GM19463 (cell line): ENCODE measurements around the gene UGDH.
"Not testable (repeated sequence)": the region's sequence is repeated elsewhere in the genome, so short reads cannot be mapped to it uniquely, and the experiment has no call there.

Source experiments
- ATAC-seq: cut with Tn5 transposase; IDR thresholded peaks from one replicate; pipeline ENCODE4 v1.9.1; 2021; ENCODE audit warnings: mild to moderate bottlenecking, moderate library complexity; ENCODE audit not compliant: unreplicated experiment

UGDH gene

DNA sequence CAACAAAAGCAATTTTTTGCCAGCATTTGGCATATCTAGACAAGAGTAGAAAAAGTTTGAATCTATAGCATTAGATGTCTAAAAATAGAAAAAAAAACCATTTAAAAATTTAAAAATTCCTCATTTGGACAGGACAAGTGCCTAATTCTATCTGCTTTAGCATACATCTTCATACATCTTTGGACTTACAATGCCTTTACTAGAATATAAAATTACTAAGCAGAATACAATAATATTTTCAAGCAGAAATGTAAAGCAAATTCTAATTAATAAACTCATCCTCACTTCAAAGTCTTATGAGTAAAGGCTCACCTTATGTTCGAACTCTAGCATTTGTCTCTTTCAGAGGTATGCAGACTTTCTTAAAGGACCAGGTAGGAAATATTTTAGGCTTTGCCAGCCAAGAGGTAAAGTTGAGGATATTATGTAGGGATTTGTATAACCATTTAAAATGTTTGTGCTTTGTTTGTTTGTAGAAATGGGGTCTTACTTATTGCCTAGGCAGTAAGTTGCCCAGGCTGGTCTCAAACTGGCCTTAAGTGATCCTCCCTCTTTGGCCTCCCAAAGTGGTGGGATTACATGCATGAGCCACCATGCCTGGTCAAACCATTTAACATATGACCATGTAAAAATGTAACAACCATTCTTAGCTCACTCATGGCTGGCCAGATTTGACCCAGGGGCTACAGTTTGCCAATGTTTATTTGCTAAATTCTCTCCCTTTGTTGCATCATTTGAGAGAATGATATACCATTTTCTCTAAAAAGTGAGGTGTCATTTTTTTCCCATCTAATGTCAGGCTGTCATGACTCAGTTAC lies 29.1 kb downstream of the UGDH start:
- ATAC-seq = no peak

GRCh38 chr4:39495446-39496213 lies 31.6 kb downstream of the UGDH start:
- ATAC-seq = no peak

DNA sequence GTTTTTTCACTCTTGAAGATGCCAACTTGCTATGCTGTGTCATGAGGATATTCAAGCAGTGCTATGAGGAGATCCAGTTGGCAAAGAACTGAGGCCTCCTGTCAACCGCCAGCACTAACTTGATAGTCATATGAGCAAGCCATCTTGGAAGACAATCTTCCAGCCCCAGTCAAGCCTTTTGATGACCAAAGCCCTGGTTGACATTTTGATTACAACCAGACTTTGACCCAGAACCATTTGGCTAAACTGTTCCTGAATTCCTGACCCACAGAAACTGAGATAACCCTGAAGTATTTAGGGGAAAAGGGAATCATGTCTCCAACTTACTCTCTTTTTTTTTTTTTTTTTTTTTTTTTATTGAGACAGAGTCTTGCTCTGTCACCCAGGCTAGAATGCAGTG lies 32.9 kb downstream of the UGDH start:
- ATAC-seq = no peak

DNA sequence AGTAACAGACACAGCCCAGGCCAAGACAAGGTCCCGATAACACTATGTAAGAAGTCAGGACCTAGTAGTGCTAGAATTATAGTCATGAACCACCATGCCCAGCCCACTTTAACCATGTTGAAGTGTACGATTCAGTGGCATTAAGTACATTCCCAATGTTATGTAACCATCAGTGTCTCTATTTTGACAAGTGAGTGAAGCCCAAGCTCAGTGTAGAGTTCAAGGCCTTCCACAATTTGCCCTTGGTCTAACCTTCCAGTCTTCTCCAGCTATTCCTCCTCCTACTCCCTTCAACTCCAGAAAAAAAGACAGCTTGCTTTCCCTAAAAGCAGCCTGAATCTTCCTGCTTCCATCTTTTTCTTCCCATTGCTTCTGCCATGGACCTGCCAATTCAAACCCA lies 36.9 kb downstream of the UGDH start:
- no peak for ATAC-seq

DNA sequence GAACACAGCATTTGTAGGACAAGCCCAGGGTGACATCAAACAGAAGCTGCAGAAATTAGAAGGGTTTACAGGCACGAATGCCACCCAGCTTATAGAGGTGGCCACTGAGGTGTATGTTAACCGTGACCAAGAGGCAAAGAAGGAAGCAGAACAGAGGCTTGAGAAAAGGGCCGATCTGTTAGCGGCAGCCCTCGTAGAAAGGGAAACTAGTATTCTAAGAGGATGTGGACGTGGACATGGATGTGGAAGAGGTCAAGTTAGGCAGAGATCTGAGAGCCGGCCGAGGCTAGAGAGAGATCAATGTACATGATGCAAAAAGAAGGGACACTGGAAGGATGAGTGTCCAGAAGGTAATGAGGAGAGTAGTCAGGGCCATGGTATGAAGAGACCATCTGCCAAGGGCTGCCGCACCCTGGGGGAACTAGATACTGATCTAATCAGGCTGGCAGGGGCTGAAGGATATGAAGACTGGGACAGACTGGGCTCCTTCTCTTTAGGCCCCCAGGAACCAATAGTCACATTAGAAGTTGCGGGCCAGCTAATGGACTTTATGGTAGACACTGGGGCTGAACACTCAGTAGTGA lies 40.9 kb downstream of the UGDH start:
- ATAC-seq = no peak

DNA sequence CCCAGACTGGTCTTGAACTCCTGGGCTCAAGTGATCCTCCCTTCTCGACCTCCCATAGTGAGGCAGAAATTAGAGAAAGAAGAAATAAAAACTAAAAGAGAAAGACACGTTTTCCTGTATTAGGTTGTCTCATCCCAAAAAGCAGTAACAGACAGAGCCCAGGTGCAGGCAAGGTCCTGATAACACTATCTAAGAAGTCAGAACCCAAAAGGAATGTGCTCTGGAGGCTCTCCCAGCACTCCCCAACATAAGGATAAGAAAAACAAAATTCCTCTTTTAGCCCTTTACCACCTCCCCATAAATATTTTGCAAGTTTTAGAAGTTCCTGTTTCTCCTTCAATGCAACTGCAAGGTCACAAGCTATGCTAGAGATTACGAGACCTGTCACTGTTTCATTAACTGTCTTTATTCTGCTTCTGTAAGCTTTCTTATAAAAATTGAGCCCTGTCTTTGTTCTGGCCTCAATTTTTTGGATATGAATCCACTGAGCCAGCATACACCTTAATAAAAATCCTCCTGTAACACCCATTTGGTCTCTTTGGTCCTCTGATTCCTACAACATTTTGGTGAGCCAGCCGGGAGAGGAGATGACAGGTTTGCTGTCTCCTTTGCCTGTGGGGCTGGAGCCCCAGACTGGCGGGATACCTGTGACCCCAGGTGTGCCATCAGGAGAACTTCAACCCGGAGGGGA lies 42.5 kb downstream of the UGDH start:
- no peak for ATAC-seq

- no peak for ATAC-seq
These were observed 46.1 kb downstream of the UGDH start for GRCh38 chr4:39480902-39481695.

GRCh38 chr4:39480251-39480650 lies 47.0 kb downstream of the UGDH start:
- no peak for ATAC-seq

DNA sequence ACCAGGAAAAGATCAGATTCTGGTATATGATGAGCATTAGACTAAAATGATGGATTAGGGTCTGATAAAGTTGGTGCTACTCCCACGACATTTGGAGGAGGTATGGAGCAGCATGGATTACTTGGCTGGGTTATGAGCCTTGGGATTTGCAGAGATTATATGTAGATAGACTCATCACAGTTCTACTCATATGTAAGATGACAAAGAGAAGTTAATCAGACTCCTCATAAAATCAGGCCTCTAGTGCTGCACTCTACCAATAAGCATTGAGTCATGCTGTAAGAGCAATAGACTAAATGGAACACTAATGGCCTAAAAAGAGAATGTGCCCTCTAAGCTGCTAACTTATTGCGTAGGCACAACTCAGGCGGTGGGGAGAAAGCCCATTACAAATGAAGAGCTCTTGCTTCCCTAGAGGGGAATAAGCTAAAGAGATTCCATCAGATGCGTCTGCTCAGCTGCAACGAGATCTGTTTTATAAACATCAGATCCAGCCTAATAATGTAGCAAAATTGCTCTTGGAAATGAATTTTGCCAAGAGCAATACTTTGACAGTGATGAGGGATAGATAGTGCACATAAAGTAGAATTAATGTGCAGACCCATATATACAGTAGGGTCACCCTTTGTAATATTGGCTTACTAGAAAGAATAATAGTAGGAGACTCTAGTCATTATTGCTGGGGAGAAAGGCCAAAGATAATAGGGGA lies 50.9 kb downstream of the UGDH start:
- no peak for ATAC-seq

- ATAC-seq = no peak
These were observed 54.8 kb downstream of the UGDH start for GRCh38 chr4:39472396-39472795.

DNA sequence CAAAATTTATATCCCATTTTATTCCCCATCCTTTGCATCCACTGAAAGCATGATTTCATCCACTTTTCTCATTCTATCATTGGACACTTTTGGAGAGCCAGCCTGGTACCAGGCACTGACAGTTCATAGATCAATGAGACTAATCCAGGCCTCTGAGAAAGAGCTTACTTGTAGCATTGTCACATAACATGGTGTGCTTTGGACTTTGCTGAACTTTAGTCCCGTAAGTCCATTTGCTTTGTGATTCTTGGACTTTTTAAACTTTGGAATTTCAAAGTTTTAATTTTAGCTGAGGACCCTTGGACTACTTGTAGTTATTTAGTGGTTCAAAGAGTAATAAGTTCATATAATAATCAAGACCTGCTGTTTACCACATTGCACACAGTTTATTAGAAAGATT lies 56.8 kb downstream of the UGDH start:
- no peak for ATAC-seq

DNA sequence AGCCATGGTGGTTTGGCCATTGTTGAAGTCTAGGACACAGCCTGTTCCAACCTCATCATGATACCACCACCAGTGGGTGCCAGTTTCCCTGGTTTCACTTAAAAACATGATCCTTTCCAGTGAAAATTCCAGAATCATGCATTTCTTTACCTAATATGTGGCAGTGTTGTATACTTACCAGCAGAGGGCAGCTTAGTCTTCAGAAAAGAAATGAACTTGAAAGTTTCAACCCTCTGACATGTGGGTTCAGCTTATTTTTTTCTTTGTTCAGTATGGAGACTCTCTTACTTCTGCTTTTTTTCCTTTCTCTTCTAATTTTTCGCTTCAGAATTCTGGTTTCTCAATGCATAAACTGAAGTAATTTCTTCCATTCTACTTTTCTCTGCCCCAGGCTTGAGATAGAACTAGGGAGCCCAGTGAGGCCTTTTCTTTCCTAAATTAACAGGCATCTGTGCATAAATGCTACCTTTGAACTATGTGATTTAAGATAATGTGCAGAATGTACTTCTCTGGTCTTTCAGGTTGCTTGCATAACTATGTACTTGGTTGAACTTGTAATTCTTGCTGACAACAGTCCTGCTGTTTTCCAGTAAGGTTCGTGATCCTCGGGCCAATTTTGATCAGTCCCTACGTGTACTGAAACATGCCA lies 57.7 kb downstream of the UGDH start:
- no peak for ATAC-seq

DNA sequence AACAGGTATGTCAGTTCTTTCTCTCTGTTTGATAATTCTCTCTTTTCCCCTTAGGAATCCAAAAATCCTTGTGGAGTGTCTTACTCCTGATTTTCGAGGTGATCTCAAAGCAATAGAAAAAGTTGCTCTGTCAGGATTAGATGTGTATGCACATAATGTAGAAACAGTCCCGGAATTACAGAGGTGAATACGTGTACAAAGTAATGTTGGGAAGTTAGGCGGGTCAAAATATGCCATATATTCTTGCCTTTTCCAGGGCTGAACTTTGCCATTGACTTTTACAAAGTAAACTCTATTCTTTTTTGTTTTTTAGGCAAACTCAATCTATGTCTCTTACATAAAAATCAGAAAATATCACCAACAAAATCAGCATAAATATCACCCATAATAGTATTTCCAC lies 59.8 kb downstream of the UGDH start:
- no peak for ATAC-seq

GRCh38 chr4:39466747-39467146 lies 60.5 kb downstream of the UGDH start:
- no peak for ATAC-seq

DNA sequence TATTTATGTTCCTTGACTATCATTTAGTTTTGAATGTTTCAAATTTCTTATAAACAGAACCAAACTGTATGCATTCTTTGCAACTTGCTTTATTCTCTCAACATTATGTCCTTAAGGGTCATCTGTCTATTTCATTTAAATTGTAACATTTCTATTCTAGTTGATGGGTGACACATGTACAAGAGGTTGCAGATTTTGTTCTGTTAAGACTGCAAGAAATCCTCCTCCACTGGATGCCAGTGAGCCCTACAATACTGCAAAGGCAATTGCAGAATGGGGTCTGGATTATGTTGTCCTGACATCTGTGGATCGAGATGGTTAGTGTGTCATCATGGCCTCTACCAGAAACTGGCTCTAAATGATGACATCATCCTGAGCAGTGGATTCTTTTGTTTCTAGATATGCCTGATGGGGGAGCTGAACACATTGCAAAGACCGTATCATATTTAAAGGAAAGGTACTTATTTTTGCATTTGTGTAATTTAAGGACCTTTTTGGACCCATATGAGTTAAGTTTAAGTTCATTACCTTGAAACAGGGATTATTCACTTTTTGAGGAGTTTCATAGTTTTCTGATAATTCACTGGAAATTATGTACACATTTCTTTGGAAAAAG lies 62.2 kb downstream of the UGDH start:
- no peak for ATAC-seq

- ATAC-seq = peak; percentile 75
These were observed 68.5 kb downstream of the UGDH start, which contains the start of the genes LIAS and RPL9 for GRCh38 chr4:39458505-39459300. LIAS (plus strand) TSS chr4:39459056; CDS start chr4:39459118, 62 bp downstream. RPL9 (minus strand) TSS chr4:39458922; CDS start chr4:39458439, 483 bp downstream.

DNA sequence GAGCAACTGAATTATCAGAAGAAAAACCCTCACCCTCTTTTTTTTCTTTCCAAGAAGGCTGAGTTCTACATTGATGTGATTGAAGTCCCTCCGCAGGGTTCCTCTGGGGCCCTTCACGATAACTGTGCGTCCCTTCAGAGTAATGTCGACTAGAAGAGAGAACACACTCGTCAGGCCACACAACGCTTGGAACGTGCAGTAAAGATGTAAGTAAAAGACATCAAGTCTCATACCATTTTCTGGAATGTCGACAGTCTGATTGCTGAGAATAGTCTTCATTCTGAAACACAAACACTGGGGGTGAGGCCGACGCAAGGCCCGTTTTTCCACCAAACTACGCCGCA lies 69.1 kb downstream of the UGDH start:
- ATAC-seq = not testable (repeated sequence)
